Activated CD4-positive, alpha-beta memory T cell treated with anti-CD3 and anti-CD28 coated beads for 36 hours (primary cell): ENCODE results near the gene SEMA6A. TPM values are rescaled to one million over a fixed set of nuclear protein-coding genes. Genes with fewer than 3 reads are reported as not detected.

ENCODE experiments used
- CTCF ChIA-PET: fragments of 350-600 bp; sonication (Branson Sonifier 250); formaldehyde crosslinking; loops from one replicate; lab custom pipeline; 2021; ENCODE audit warnings: antibody characterized with exemption, inconsistent platforms; lab: Charles Lee
- POLR2A ChIA-PET: fragments of 350-600 bp; sonication (Branson Sonifier 250); formaldehyde crosslinking; loops from one replicate; lab custom pipeline; 2021; ENCODE audit warnings: antibody characterized with exemption; lab: Charles Lee
- DNase-seq: peaks from one replicate; pipeline ENCODE4 v3.0.0-alpha.2; 2020
- H3K27ac Mint-ChIP-seq: one replicate; pipeline ENCODE4 v1.8.0; 2021; ENCODE audit warnings: mixed read lengths
- H3K27me3 Mint-ChIP-seq: one replicate; pipeline ENCODE4 v1.8.0; 2021; ENCODE audit warnings: mixed read lengths
- H3K36me3 Mint-ChIP-seq: one replicate; pipeline ENCODE4 v1.8.0; 2021; ENCODE audit warnings: mixed read lengths
- H3K4me1 Mint-ChIP-seq: one replicate; pipeline ENCODE4 v1.8.0; 2021; ENCODE audit warnings: low read depth, mixed read lengths
- H3K4me3 Mint-ChIP-seq: one replicate; pipeline ENCODE4 v1.8.0; 2021; ENCODE audit warnings: mild to moderate bottlenecking, mixed read lengths
- H3K9me3 Mint-ChIP-seq: one replicate; pipeline ENCODE4 v1.8.0; 2021; ENCODE audit warnings: mixed read lengths
- intact Hi-C: fragments of 100-400 bp; cut with micrococcal nuclease; formaldehyde crosslinking; loops from one replicate; pipeline ENCODE4 v1.15.1; 2023
- total RNA-seq, 2 experiments: library from RNA; stranded (reverse); gene quantifications; one replicate each; pipeline ENCODE4 v1.2.3, GENCODE V29; 2021

SEMA6A gene
- total RNA-seq, 2 experiments from 2014 or later = not detected

GRCh38 chr5:116441223-116441622, 133.4 kb downstream of the SEMA6A start:
- POLR2A ChIA-PET = no interaction called here
- Mint-ChIP-seq H3K4me3 (no peak overlapping the region), H3K27ac (no peak overlapping the region)

DNA sequence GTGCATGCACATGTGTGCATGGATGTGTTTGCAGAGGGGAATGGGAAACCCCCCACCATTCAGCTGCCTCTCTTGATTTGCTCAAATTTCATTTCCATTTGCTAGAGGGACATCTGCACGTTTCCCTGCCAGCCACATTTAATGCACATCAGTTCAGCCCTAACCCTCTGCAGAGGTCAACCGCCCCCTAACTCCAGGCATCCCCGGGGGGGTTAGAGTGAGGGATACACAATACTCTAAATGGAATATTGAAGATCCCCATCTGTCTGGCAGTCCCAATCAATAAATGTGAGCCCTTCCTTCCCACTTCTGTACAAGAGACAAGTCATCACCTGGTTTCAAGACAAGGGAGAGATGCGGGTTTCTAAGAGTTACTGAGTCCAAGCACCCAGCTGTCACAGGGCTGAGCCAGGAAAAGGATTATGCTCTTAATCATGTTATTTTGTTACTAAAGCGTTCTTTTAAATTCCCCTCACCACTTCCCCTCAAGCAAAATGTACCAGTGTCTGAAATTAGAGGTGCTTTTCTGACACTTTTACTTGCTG, 134.1 kb downstream of the SEMA6A start:
- H3K36me3 Mint-ChIP-seq = peaks cover 6% of the 10 kb centered on the region
- no peaks in the 10 kb centered on the region for H3K27me3 Mint-ChIP-seq
- DNase-seq = no peak
- ChIA-PET POLR2A (no interaction called here), CTCF (no interaction called here)
- no peaks in the 10 kb centered on the region for H3K4me1 Mint-ChIP-seq
- H3K9me3 Mint-ChIP-seq = no peaks in the 10 kb centered on the region
- H3K4me3 Mint-ChIP-seq = no peak overlapping the region
- no peak overlapping the region for H3K27ac Mint-ChIP-seq
- intact Hi-C loops = no loop called here

More at GRCh38 chr5:116441223-116441622, 133.4 kb downstream of the SEMA6A start:
- H3K27me3 Mint-ChIP-seq = no peaks in the 10 kb centered on the region
- CTCF ChIA-PET = interaction anchor here (0.6 kb wide), 1 partner anchor 216 kb away, joined by 9 read pairs; no protein-coding TSS in a partner anchor
- H3K36me3 Mint-ChIP-seq = peaks cover 10% of the 10 kb centered on the region
- DNase-seq = no peak
- H3K9me3 Mint-ChIP-seq = no peaks in the 10 kb centered on the region
- H3K4me1 Mint-ChIP-seq = no peaks in the 10 kb centered on the region
- intact Hi-C loops = no loop called here

DNA sequence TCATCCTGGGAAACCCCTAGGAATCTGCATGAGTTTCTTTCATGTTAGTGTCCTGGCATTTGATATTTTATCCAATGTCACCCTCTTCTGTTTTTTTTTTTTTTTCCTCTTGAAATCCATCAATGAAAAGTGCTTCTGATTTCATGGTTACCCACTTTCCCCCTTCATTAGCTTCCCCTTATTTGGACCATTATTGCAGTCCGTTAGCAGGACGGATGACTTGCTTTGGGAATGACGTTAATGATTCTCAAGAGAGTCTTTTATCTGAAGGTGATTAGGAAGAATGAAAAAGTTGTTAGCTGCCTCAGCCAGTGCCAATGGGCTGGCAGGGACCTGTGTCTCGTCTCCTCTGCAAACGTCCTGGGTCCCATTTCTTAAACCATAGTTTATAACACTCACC, 134.7 kb downstream of the SEMA6A start:
- Mint-ChIP-seq H3K27me3 (no peaks in the 10 kb centered on the region), H3K27ac (no peak overlapping the region), H3K4me3 (no peak overlapping the region), H3K4me1 (no peaks in the 10 kb centered on the region), H3K9me3 (no peaks in the 10 kb centered on the region), H3K36me3 (peaks cover 9% of the 10 kb centered on the region)
- intact Hi-C loops = no loop called here
- DNase-seq = no peak
- CTCF ChIA-PET = no interaction called here
- POLR2A ChIA-PET = no interaction called here

DNA sequence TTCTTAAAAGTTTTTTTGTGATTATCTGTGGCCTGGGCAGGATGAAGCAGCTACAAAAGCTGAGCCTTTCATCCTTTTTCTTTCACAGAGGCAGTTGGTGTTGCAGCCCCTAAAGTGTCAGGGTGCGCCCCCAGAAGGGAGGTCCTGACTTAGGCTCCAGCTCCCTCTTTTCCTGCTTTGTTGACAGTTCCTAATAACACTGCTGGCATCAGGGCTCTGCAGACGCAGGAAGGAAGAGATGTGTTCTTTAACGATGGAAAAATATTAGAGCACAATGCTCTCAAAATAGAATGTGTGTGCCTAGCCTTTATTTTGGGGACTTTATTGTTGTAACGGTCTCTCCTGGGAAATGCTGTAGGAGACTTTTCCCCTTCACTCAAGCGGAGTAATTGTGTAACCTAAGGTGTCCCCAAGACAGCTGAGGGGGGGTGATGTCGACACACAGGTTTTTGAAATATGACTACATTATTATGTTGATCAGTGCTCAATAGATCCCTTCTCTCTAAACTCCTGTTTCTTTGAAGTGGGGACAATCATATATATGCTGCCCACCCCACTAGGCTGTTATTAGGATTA, 135.6 kb downstream of the SEMA6A start:
- H3K9me3 Mint-ChIP-seq = no peaks in the 10 kb centered on the region
- ChIA-PET CTCF (no interaction called here), POLR2A (no interaction called here)
- H3K36me3 Mint-ChIP-seq = peaks cover 7% of the 10 kb centered on the region
- no peak overlapping the region for H3K4me3 Mint-ChIP-seq
- H3K4me1 Mint-ChIP-seq = no peaks in the 10 kb centered on the region
- no peak for DNase-seq
- H3K27me3 Mint-ChIP-seq = no peaks in the 10 kb centered on the region
- intact Hi-C loops = no loop called here
- H3K27ac Mint-ChIP-seq = no peak overlapping the region

- DNase-seq = no peak
- no peaks in the 10 kb centered on the region for H3K9me3 Mint-ChIP-seq
- CTCF ChIA-PET = no interaction called here
- POLR2A ChIA-PET = no interaction called here
- no peaks in the 10 kb centered on the region for H3K4me1 Mint-ChIP-seq
- peaks cover 7% of the 10 kb centered on the region for H3K36me3 Mint-ChIP-seq
- intact Hi-C loops = no loop called here
- H3K27me3 Mint-ChIP-seq = no peaks in the 10 kb centered on the region
- no peak overlapping the region for H3K27ac Mint-ChIP-seq
- H3K4me3 Mint-ChIP-seq = no peak overlapping the region
Observed at GRCh38 chr5:116437922-116438578, 136.6 kb downstream of the SEMA6A start.

DNA sequence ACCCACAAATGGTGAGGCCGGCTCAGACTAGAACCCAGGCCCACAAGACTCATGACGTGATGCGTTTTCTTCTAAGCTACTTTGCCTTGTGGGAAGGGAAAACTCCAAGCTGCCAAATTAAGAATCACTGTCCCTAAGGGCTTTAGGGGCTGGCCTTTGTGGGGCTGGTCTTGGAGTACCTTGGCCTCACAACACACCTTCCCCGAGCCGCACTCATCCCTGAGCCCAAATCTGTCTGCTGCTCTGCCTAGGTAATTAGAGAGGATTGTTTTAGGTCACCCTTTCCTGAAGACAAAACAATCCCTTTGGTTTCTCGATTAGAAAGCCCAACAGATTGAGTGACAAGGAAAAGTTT, 137.3 kb downstream of the SEMA6A start:
- intact Hi-C loops = no loop called here
- Mint-ChIP-seq H3K27me3 (no peaks in the 10 kb centered on the region), H3K4me1 (no peaks in the 10 kb centered on the region), H3K36me3 (peaks cover 7% of the 10 kb centered on the region), H3K4me3 (no peak overlapping the region), H3K27ac (no peak overlapping the region), H3K9me3 (no peaks in the 10 kb centered on the region)
- DNase-seq = no peak
- CTCF ChIA-PET = no interaction called here
- POLR2A ChIA-PET = no interaction called here

GRCh38 chr5:116436674-116437350, 137.8 kb downstream of the SEMA6A start:
- intact Hi-C loops = no loop called here
- ChIA-PET POLR2A (no interaction called here), CTCF (no interaction called here)
- no peaks in the 10 kb centered on the region for H3K27me3 Mint-ChIP-seq
- peaks cover 8% of the 10 kb centered on the region for H3K36me3 Mint-ChIP-seq
- no peaks in the 10 kb centered on the region for H3K4me1 Mint-ChIP-seq
- no peak for DNase-seq
- no peak overlapping the region for H3K4me3 Mint-ChIP-seq
- H3K27ac Mint-ChIP-seq = no peak overlapping the region
- no peaks in the 10 kb centered on the region for H3K9me3 Mint-ChIP-seq

DNA sequence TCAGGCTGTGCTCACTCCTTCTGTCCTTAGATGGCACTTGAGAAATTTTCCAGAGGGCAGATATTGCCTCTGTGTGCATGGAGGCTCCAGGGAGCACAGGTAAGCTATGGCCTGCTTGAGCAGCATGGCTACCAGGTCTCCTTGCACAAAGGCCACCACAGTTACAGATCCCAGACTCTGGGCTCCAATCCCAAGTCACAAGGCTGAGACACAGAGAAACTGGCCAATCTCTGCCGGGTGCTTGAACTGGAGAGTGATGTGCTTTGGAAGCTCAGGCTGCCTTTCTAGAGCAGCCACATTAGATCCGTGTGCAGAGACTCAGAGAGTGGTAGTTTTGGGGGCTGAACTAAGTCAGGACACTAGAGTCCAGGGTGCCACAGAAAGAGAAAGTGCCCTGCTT, 145.7 kb downstream of the SEMA6A start:
- no peaks in the 10 kb centered on the region for H3K4me1 Mint-ChIP-seq
- peaks cover 7% of the 10 kb centered on the region for H3K36me3 Mint-ChIP-seq
- intact Hi-C loops = no loop called here
- no peak overlapping the region for H3K27ac Mint-ChIP-seq
- H3K27me3 Mint-ChIP-seq = no peaks in the 10 kb centered on the region
- ChIA-PET CTCF (no interaction called here), POLR2A (no interaction called here)
- no peak overlapping the region for H3K4me3 Mint-ChIP-seq
- no peaks in the 10 kb centered on the region for H3K9me3 Mint-ChIP-seq
- no peak for DNase-seq

- H3K27me3 Mint-ChIP-seq = no peaks in the 10 kb centered on the region
- H3K4me1 Mint-ChIP-seq = no peaks in the 10 kb centered on the region
- H3K9me3 Mint-ChIP-seq = no peaks in the 10 kb centered on the region
- peaks cover 8% of the 10 kb centered on the region for H3K36me3 Mint-ChIP-seq
- CTCF ChIA-PET = no interaction called here
- DNase-seq = no peak
- POLR2A ChIA-PET = no interaction called here
- H3K4me3 Mint-ChIP-seq = no peak overlapping the region
- intact Hi-C loops = no loop called here
- H3K27ac Mint-ChIP-seq = no peak overlapping the region
Observed at GRCh38 chr5:116428413-116428812, 146.2 kb downstream of the SEMA6A start.

GRCh38 chr5:116424951-116425350, 149.7 kb downstream of the SEMA6A start:
- CTCF ChIA-PET = no interaction called here
- no peak for DNase-seq
- no peak overlapping the region for H3K4me3 Mint-ChIP-seq

DNA sequence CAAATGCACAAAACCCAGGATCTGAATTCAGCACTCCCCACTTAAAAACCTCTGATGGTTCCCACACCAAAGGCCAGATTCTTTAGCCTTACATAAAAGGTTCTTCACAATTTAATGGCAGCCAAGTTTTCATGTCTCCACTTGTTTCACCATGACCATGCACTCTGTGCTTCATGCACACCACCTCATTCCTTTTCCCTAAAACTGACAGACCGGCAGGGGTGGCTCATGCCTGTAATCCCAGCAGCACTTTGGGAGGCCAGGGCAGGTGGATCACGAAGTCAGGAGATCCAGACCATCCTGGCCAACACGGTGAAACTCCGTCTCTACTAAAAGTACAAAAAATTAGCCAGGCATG, 150.4 kb downstream of the SEMA6A start:
- Mint-ChIP-seq H3K9me3 (no peaks in the 10 kb centered on the region), H3K27me3 (no peaks in the 10 kb centered on the region), H3K4me3 (no peak overlapping the region), H3K27ac (no peak overlapping the region), H3K4me1 (no peaks in the 10 kb centered on the region), H3K36me3 (peaks cover 24% of the 10 kb centered on the region)
- DNase-seq = no peak
- POLR2A ChIA-PET = no interaction called here
- CTCF ChIA-PET = no interaction called here
- intact Hi-C loops = no loop called here

More at GRCh38 chr5:116424951-116425350, 149.7 kb downstream of the SEMA6A start:
- POLR2A ChIA-PET = no interaction called here
- Mint-ChIP-seq H3K27ac (no peak overlapping the region), H3K27me3 (no peaks in the 10 kb centered on the region), H3K36me3 (peaks cover 16% of the 10 kb centered on the region), H3K9me3 (no peaks in the 10 kb centered on the region), H3K4me1 (no peaks in the 10 kb centered on the region)
- intact Hi-C loops = no loop called here

GRCh38 chr5:116423587-116424257, 150.9 kb downstream of the SEMA6A start:
- ChIA-PET POLR2A (no interaction called here), CTCF (no interaction called here)
- DNase-seq = no peak
- Mint-ChIP-seq H3K27ac (no peak overlapping the region), H3K4me1 (no peaks in the 10 kb centered on the region), H3K27me3 (no peaks in the 10 kb centered on the region), H3K36me3 (peaks cover 28% of the 10 kb centered on the region), H3K9me3 (no peaks in the 10 kb centered on the region), H3K4me3 (no peak overlapping the region)
- intact Hi-C loops = no loop called here
